Measurements from ENCODE around the gene DDIT3.

The DDIT3 gene

GRCh38 chr12:57470286-57470969 is 49.9 kb downstream of the DDIT3 start:
- DNase-seq (ENCODE audit: low spot score) (no peak), FAIRE-seq (no peak)

- FAIRE-seq = no peak
Measured at GRCh38 chr12:57469296-57470164, 50.8 kb downstream of the DDIT3 start.

GRCh38 chr12:57467915-57468314 is 52.4 kb downstream of the DDIT3 start:
- FAIRE-seq (no peak), DNase-seq (ENCODE audit: low spot score) (no peak)

More at GRCh38 chr12:57469296-57470164, 50.8 kb downstream of the DDIT3 start:
- no peak for DNase-seq (ENCODE audit: low spot score)

GRCh38 chr12:57467212-57467874 is 53.0 kb downstream of the DDIT3 start:
- DNase-seq (ENCODE audit: low spot score) (no peak), FAIRE-seq (no peak)
